Astrocyte of the cerebellum (primary cell): ENCODE data around the gene TNS3.
A peak's percentile ranks its signal among the peaks of the same experiment; 100 is the strongest.

Source experiments
- DNase-seq: peaks from one replicate; pipeline ENCODE4 v3.0.0-alpha.2; 2011; ENCODE audit warnings: low read depth
- H3K4me3 ChIP-seq: 2 replicates; pipeline ENCODE4 v1.5.1; 2011; ENCODE audit warnings: mild to moderate bottlenecking, low read depth, low read length, moderate library complexity
- in situ Hi-C: cut with HindIII; loops from 2 replicates; pipeline ENCODE4 v1.10.0; 2017; ENCODE audit warnings: low sequenced_read_pairs
- TF ChIP-seq, protein P1 (sequence below): IDR thresholded peaks from 2 replicates; pipeline ENCODE4 v1.5.1; 2012; ENCODE audit warnings: low read length, low read depth, moderate library complexity, mild to moderate bottlenecking; ENCODE audit errors: missing control alignments

Gene TNS3

DNA sequence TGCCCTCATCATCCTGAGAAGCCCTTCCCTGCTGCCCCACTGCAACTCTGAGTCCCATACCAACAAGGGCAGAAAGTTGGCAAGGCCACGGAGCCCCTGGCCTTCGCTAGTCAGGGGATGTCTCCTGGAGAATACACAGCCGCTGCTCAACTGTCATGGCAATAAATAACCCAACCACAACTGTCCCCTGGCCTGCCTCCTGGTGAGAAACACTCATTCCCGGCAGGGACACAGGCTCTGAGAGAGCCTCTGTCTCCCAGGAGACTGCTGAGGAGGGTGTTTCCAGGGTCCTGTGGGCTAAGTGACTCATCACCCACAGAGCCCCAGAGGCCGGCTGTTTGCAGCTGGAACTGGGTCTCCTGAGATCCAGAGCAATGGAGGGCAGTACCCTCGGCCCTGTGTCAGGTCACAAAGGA lies 354.1 kb downstream of the TNS3 start:
- TF ChIP-seq, protein P1, sequence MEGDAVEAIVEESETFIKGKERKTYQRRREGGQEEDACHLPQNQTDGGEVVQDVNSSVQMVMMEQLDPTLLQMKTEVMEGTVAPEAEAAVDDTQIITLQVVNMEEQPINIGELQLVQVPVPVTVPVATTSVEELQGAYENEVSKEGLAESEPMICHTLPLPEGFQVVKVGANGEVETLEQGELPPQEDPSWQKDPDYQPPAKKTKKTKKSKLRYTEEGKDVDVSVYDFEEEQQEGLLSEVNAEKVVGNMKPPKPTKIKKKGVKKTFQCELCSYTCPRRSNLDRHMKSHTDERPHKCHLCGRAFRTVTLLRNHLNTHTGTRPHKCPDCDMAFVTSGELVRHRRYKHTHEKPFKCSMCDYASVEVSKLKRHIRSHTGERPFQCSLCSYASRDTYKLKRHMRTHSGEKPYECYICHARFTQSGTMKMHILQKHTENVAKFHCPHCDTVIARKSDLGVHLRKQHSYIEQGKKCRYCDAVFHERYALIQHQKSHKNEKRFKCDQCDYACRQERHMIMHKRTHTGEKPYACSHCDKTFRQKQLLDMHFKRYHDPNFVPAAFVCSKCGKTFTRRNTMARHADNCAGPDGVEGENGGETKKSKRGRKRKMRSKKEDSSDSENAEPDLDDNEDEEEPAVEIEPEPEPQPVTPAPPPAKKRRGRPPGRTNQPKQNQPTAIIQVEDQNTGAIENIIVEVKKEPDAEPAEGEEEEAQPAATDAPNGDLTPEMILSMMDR: no peak
- in situ Hi-C loops: no loop called here
- no peak overlapping the region for H3K4me3 ChIP-seq
- DNase-seq: peak; percentile 19

- in situ Hi-C loops: no loop called here
- H3K4me3 ChIP-seq: no peak overlapping the region
- TF ChIP-seq, protein P1: no peak
- DNase-seq: no peak
Measured at GRCh38 chr7:47226696-47227095, 355.2 kb downstream of the TNS3 start.

- TF ChIP-seq, protein P1: no peak
- no peak overlapping the region for H3K4me3 ChIP-seq
- DNase-seq: no peak
- in situ Hi-C loops: no loop called here
Measured at GRCh38 chr7:47225387-47226131, 356.4 kb downstream of the TNS3 start.
